Measurements from ENCODE around the gene INSYN1.

DNA sequence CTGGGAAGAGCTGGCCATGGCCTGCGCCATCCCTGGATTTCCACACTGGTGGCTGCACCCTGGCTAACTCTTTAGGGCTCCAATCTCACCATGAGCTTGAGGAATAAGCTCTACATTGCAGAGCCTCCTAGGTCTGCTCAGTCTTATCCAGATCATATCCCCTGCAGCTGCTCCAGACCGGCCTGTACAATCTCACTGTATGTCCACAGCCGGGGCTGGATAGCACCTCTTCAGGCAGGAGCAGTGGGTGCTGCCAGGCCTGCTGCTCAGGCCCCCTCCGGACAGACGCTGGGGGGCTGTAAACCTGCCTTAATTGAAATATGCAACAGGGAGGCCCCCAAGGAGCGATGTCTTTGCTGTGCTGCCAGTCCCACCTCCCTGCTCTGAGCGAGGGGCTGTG is 15.6 kb downstream of the INSYN1 start:
- TF ChIP-seq CTCF (IDR thresholded peaks at IDR 0.05) (no peak), POLR2A (IDR thresholded peaks at IDR 0.05) (no peak)
